ENCODE measurements around the gene DDIT3.

The DDIT3 gene

DNA sequence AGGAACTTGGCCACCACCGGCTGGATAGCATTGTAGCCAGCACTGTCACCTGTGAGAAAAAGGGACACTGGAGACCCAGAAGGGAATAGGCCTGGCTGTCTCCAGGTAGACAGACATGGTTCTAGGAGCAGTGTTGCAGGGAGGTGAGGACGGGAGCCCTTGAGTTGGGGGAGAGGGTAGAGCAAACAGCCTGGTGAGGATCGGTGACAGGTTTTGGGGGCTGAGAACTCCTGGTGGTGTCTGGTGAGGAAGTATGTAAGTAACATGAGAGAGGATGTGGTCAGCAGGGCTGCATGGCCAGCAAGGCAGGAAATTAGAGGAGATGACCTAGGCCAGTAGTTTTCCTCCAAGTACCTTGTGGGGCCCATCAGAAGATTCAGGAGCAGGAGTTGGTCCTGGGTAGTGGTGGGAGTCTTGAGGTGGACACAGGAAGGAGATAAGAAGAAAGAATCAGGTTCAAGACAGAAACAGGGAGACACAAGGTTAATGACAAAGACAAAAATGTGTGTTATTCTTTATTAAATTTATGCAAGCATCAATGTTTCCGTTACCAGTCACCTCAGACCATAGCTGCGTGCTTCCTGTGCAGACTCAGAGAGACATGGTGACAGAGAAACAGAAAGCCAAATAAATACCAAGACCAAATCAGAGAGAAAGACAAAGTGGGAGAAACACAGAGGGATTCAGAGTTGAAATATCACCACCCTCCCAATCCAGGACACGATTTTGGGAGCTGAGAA is 40.8 kb downstream of the DDIT3 start, which contains the start of gene ARHGAP9:
Gene ARHGAP9 (minus strand): TSS at position 491 of the 740 bp plus-strand sequence. CDS start 460 bp downstream, at position 31.
- no peak for DNase-seq

DNA sequence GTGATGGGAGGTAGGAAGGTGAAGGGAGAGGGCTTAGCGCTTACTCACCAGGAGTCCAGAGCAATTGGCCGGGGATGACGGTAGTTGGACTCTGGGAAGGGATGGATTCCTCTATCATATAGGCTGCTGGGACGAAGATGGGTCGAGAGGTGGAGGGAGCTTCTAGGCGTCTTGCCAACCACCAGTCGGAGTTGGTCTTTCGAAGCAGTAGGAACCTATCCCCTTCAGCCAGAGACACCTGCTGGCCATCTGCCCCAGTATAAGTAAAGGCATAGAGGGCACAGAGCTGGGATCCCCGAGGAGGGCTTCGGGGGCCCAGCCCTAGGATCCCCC is 41.3 kb downstream of the DDIT3 start:
- no peak for DNase-seq

DNA sequence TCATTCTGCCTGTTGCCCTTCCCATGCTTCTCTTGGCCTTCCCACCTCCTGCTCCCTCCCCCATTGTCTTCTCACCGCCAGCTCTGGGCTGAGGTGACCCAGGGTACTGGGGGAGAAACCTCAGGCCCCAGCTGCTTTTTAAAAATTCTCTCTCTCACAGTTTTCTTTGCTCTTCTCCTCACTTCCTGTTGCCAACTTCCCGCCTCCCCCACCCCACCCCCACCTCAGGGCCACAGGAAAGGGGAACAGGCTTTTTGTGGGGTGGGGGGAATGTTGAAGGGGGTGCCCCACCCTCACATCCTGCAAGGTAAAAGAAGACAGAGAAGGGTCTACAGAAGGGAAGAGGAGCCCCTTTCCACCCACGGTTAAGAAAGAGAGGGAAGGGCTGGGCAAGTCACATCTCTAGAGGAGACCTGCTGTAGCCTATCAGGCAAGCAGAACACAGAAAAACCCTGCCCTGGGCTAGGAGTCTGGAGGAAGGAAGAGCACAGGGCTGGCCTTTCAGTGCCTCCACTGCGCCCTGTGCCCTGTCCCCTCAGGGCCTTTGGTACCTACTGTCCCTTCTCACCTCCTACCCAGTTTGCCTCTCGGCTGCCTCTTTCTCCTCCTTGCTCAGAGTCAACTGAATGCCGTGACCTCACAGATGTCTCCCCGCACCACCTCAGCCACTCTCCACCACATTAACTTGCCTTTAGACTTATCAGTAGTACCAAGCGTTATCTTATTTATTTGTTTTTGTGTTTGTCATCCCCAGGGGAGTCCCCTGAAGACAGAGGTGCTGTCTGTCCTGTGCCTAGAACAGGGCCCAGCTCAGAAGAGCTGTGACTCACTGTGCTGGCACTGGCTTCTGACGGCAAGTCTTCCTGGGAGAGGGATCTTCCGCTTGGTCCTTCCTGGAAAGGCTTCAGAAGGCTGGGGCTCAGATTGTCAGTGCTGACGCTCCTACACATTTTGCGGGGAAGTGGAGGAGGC is 42.3 kb downstream of the DDIT3 start:
- no peak for DNase-seq

DNA sequence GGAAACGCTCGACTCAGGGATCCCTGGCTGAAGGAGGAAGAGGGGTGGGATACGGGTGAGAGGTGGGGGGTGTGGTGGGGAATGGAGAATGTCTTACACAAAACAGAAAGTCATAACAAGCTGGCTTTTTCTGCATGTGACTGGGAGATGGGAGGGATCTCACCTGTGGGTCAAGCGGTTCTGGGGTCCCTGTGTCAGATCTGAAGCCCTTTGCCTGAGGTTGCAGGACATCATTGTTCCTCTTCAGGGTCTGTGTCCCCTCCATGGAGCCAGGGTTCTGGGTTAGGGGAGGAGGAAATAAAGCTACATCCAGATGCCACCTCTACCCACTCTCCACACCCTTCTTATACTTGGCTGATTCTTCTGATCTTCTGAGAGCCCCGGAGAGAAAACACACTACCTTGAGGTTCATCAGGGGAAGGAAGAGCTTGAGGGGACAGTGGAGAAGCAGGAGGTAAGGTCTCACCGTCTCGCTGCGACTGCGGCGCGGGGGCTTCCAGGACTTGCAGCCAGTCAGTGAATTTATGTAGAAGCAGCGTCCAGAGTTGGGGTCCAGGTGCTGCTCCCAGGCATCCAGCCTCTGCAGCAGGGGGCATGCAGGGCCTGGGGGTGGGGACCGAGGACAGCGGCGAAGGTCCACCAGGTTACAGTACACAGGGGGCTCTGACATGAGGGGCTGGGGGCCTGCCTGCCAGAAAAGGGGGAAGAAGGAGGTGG is 43.2 kb downstream of the DDIT3 start:
- DNase-seq: no peak

DNA sequence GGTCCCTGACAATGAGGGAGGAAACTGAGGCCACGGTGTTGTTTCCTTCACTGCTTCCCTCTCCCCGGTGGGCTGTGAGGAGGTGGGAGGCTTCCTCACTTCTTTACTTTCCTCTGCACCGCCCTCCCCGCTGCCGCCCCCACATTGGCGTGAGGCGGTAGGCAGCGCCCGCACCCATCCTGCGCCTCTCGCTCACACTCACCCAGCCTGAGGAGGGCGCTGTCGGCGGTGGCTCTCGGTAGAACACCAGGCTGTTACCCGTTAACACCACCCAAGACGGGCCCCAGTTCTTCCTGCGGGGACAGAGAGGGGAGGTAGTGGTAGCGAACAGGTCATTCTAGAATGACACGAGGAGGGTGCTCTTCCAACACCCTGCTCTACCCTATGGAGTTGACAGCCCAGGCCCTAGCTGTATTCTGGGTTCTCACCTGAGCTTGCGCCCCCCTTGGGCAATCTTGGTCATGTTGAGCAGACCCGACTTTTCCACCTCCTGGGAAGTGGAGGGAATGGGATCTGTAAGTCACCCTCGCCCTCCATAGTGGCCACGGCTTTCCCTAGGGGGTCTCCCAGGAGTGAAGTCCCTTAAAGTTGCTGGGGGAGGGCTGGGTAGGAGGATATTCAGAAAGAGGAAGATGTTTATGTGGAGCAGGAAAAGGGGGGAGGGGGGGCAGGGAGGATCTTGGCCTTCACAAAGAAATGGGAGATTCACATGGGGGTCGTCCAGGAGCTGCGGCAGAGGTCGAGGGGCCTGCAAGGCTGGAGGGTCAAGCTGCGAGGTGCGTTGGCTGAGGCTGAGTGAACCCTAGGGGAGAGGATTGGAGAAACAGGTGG is 43.9 kb downstream of the DDIT3 start:
- no peak for DNase-seq

DNA sequence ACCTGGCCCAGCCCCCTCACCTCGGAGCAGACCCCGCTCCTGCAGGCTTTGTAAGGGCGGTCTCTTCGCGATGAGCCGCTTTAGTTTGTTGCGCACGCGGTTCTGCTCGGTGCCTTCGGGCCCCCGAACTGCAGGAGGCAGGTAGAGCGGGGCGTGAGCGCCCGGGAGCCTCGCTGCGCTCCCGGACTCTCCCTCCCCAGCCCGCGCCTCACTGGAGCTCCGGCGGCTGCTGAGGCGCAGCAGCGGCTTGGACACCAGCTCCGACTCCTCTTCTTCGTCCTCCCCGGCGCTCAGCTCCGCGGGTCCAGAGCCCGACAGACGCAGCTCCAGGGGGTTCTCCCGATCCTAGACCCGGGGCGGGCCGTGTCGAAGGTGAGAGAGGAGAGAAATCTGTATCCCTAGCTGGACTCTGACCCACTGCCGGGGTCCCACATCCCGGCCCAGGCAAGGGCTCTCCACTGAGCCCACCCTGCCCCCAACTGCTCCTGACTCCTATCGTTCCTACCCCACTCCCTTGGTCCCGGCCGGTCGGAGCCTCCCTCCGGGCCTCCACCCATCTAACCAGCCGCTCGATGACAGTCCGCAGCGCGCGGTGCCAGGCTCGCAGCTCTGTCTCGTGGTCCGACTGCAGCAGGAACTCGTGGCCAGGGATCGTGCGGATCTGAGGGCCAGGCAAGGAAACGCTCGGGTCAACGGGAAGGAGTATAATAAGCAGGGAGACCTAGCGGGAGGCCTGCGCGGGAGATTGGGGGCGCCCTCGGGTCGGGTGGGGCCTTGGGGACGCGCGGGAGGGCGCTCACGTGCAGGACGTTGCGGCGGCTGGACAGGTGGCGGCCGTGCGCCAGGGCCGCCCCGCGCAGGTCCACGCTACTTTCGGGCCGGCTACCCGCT is 44.8 kb downstream of the DDIT3 start:
- no peak for DNase-seq

DNA sequence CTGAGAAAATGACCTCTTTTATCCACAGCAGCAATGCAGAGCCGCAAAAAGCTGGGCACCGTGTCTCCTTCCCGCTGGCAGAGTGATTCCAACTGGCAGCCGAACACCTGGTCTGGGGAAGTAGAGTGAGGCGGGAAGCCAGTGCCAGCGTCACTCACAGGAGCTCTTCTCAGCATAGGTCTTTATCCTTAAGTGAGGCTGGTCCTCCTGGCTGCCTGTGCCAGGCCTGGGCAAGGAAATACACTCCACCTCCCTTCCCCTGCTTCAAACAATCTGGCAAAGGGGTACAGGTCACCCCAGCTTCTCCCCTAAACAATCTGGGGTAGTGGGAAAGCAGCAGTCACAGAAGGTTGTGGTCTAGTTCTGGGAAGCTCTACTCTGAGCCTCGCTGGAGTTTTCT is 45.5 kb downstream of the DDIT3 start:
- no peak for DNase-seq

DNA sequence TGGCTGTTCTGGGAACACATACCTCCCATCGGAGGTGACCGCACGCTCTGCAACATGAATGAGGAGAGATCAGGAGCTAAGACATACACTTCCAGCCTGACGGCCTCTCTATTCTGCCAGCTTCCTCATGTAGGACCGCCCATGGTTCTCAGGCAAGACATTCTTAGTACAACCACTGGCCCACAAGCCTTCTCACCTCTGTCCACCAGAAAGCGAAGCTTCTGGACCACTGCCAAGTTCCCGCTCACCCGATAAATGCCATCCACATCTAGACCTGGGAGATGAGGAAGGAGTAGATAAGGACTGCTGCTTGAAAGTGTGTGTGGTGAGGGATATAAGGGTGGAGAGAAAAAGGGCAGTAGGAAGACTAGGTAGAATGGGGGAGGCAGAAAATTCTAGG is 45.9 kb downstream of the DDIT3 start:
- no peak for DNase-seq

DNA sequence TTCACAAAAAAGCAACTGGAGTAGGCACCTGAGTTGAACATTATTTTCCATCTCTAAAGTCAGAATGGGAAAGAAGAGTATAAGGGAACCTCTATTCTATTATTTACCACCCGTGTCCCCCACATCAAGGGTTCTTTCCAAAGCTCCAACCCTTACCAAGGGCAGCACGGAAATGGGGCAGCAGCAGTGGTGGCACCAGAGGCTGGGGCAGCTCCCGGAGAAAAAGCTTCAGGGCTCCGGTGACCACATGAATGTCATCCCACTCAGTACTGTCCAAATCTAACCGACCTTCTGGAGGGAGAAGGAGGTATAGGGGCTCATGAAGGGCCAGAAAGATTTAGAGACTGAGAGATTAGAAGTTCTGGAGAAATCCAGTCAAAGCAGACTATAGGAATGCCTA is 46.4 kb downstream of the DDIT3 start:
- no peak for DNase-seq

DNA sequence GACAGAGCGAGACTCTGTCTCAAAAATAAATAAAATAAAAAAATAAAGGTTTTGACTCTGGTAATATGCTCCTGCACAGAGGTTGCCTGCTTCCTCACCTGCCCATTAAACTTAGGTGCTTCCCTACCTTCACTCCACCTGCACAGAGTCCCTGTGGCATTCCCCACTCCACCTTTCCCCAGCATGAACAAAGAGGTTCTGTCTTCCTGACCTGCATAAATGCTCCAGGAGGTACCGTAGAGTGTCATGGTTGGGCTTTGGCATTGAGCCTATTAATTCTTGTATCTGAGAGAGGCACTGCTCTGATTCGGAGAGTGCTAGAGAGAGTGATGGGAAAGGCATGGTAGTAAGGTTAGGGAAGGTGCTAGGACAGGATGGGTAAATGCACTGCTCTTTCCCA is 46.9 kb downstream of the DDIT3 start:
- no peak for DNase-seq

DNA sequence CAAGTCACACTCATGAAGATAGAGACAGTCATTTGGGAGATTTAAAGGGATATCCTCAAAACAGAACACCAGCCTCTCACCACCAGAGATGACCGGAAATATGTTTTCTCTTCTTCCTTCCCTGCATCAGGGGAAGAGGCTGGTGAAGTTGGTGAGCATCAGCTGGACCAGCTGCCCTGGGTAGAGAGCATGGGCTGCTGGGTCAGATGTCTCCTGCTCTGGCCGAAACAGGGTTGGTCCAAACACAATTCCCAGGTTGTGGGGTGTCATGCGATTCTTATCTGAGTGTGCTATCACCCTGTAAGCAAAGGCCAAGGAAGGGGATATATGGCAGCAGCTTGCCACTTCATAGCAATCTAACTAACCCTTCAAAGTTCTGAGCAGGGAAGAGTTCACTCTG is 47.9 kb downstream of the DDIT3 start:
- DNase-seq: no peak

DNA sequence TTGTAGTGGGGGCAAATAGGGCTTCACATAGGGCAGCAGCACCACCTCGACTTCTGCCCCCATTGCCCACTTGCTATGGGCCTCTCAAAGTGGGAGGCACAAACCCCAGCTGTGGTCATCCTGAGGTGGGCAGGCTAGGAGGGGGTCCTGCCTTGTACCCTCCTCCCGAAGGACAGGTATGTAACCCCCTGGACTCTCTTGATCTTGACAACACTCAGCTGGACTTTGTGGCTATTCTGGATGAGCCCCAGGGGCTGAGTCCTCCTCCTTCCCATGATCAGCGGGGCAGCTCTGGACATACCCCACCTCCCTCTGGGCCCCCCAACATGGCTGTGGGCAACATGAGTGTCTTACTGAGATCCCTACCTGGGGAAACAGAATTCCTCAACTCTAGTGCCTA is 48.7 kb downstream of the DDIT3 start:
- DNase-seq: no peak

DNA sequence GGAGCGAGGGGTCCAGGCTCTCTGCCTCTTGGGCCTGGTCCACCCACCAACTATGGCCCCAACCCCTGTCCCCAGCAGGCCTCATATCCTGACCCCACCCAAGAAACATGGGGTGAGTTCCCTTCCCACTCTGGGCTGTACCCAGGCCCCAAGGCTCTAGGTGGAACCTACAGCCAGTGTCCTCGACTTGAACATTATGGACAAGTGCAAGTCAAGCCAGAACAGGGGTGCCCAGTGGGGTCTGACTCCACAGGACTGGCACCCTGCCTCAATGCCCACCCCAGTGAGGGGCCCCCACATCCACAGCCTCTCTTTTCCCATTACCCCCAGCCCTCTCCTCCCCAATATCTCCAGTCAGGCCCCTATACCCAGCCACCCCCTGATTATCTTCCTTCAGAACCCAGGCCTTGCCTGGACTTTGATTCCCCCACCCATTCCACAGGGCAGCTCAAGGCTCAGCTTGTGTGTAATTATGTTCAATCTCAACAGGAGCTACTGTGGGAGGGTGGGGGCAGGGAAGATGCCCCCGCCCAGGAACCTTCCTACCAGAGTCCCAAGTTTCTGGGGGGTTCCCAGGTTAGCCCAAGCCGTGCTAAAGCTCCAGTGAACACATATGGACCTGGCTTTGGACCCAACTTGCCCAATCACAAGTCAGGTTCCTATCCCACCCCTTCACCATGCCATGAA is 49.2 kb downstream of the DDIT3 start:
- DNase-seq: no peak

DNA sequence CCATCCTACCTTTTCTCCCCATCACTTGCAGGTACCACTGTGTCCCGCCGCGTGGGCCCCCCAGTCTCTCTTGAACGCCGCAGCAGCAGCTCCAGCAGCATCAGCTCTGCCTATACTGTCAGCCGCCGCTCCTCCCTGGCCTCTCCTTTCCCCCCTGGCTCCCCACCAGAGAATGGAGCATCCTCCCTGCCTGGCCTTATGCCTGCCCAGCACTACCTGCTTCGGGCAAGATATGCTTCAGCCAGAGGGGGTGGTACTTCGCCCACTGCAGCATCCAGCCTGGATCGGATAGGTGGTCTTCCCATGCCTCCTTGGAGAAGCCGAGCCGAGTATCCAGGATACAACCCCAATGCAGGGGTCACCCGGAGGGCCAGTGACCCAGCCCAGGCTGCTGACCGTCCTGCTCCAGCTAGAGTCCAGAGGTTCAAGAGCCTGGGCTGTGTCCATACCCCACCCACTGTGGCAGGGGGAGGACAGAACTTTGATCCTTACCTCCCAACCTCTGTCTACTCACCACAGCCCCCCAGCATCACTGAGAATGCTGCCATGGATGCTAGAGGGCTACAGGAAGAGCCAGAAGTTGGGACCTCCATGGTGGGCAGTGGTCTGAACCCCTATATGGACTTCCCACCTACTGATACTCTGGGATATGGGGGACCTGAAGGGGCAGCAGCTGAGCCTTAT is 49.9 kb downstream of the DDIT3 start:
- DNase-seq: no peak

DNA sequence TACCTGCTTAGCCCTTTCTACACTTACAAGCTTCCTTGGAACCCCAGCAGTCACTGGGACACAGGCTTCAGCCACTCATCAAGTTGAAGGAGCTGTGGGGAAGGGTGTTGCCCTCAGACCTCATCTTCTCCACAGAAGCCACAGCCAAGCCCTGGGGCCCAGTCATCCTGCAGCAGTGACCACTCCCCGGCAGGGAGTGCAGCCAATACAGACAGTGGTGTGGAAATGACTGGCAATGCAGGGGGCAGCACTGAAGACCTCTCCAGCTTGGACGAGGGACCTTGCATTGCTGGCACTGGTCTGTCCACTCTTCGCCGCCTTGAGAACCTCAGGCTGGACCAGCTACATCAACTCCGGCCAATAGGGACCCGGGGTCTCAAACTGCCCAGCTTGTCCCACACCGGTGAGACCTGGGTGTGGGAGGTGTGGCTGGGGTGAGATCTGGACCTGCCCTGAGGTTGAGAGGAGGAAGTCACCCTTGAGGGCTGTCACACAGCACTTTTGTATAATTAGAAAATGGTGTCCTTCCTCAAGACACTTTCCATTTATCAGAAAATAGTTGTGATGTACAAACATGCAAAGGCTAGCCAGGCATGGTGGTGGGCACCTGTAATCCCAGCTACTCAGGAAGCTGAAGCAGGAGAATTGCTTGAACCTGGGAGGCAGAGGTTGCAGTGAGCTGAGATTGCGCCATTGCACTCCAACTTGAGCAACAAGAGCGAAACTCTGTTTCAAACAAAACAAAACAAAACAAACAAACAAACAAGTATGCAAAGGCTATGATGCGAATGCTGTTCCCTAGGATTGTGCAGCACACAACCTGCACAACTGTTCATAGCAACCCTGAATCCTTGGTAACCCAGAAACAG is 50.8 kb downstream of the DDIT3 start:
- DNase-seq: no peak

DNA sequence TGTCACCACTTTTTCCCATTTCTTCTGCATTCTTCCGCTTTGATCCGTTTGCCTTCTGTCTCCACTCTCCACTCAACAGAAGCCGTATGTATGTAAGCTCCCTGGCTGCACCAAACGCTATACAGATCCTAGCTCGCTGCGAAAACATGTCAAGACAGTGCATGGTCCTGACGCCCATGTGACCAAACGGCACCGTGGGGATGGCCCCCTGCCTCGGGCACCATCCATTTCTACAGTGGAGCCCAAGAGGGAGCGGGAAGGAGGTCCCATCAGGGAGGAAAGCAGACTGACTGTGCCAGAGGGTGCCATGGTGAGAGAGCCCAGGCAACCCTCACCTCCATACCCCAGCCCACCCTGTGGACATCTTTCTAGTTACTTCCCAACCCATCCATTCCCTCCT is 52.4 kb downstream of the DDIT3 start:
- DNase-seq: no peak

DNA sequence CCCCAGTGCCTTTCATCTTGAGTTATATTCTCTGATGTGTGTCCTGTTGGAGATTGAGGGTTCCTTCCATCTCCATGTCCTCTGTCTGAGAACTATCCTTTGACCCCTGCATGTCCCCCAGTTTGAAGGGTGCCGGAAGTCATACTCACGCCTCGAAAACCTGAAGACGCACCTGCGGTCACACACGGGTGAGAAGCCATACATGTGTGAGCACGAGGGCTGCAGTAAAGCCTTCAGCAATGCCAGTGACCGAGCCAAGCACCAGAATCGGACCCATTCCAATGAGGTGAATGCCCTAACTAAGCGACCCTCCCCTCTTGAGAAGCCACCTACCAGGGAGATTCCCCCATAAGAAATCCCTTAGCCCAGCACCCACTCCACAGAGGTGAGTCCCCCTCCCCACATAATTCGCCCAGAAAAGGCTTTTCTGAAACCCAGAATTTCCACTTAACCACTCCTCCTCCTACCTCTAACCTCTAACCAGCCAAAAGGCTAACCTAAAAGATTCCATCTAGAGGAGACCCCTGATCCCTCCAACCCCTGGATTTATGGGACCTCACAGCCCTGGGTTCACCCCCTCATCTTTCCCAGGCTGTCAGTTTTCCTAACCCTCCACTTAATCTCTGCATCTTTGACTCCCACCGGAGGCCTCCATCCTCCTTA is 53.0 kb downstream of the DDIT3 start:
- DNase-seq: no peak
